KBM-7 (cell line): ENCODE measurements around the gene MYL10.
"Not testable (repeated sequence)": the region's sequence is repeated elsewhere in the genome, so short reads cannot be mapped to it uniquely, and the experiment has no call there.

Source experiments
- DNase-seq: peaks from one replicate; pipeline ENCODE4 v3.0.0-alpha.2; 2015
- in situ Hi-C: fragments of 300-500 bp; cut with MboI; formaldehyde crosslinking; loops from 2 replicates; pipeline ENCODE4 v1.14.3; 2020; ENCODE audit warnings: low sequenced_read_pairs, low pct_unique_long_range_greater_than_20kb, mixed read lengths

MYL10 gene

DNA sequence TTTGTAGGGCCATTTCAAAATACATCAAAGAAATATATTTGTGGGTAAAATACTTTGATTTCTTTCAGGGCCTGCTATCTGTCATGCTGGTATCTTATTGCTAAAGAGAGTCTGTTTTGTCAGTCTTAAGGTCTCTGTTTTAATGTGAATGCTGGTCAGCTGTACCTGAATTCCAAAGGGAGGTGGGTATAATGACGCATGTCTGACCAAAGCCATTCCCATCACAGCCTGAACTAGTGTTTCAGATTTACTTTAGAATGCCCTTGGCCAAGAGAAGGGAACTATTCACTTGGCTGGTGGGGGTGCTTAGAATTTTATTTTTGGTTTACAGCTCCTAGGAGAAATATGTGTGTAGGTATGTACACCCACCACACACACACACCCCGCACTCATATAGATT, 30.6 kb upstream of the MYL10 start:
- in situ Hi-C loops: no loop called here
- DNase-seq: no peak

DNA sequence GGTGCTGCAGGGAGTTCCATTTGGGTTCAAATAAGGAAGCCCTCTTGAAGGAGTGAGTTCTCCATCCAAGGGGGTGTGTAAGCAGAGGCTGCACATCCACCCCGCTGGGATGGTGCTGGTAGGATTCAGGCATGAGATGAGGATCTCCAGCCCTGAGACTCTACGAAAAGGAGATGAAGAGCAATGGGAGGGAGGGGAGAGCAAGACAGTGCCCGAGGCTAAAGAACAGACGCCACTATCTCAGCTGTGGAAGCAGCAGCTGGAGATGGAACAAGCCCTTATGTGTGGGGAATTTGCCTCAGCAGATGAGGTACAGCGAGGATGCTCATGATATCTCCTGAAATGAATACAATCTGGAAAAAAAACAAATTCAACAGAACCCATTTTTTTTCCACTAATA, 28.1 kb upstream of the MYL10 start:
- in situ Hi-C loops: no loop called here
- no peak for DNase-seq

DNA sequence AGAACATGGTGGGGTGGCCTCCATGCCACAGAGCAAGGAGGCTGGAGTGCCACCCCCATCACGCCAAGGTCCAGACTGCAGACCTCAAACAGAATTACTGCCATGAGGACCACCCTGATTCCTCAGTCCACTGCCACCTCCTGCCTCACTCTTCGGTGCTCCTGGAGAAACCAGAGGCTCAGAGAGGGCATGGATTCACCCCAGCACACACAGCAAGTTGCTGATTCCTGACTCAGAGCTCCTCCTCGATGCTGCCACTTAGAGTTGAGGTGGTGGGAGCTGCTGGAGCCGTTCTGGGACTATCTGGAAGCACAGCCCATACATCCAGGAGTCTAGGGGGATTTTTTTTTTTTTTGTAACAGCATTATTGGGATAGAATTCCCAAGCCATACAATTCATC, 22.0 kb upstream of the MYL10 start:
- no peak for DNase-seq
- in situ Hi-C loops: no loop called here

DNA sequence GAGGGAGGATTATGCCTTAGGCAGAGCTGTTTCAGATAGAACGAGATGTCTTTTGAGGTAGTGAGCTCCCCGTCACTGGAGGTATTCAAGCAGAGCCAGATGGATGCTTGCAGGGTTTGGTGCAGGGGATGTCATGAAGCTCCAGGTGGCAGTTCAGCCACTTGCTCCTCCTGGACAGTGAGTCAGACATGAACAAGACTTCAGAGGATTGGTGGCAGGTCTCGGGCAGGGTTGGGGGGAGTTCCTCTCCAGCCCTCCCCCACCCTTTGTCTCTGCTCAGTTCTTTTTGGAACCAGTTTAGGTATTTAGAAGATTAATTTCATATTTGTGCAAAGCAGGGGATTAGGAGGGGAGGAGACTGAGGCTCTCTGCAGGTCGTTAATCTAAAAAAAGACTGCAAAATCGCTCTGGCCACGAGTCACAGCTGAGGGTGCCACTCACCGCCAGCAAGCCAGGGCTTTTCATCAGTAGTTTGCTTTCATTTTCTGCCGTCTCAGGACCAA, 21.5 kb upstream of the MYL10 start:
- in situ Hi-C loops: no loop called here
- no peak for DNase-seq

DNA sequence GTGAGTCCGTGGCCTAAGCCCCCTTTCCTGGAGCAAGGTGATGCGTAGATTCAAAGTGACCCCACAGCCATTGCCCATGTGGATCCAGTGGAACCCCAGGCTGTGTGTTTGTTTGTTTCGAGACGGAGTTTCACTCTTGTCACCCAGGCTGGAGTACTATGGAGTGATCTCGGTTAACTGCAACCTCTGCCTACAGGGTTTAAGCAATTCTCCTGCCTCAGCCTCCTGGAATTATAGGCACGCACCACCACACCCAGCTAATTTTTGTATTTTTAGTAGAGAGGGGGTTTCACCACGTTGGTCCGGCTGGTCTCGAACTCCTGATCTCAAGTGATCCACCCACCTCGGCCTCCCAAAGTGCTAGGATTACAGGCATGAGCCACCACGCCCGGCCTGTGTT, 18.8 kb upstream of the MYL10 start:
- in situ Hi-C loops, DNase-seq: not testable (repeated sequence)

DNA sequence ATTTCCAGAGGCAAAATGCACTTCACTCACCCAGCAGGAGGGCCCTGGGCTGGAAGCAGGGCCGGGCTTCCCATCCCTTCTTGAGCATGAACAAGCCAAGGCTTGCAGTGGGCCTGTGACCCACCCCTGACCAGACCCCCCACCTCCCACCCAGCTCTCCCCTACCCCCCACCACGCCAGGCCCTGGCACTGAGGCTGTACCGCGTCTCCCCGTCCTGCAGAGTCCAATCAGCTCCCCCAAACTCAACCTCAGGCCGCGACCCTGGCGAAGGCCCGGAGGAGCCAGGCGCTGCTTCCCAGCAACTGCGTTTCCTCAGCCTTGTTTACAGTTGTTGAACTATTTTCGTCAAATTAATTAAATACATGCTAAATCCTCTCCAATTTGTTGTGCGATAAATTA, 16.9 kb upstream of the MYL10 start:
- in situ Hi-C loops: no loop called here
- DNase-seq: no peak

DNA sequence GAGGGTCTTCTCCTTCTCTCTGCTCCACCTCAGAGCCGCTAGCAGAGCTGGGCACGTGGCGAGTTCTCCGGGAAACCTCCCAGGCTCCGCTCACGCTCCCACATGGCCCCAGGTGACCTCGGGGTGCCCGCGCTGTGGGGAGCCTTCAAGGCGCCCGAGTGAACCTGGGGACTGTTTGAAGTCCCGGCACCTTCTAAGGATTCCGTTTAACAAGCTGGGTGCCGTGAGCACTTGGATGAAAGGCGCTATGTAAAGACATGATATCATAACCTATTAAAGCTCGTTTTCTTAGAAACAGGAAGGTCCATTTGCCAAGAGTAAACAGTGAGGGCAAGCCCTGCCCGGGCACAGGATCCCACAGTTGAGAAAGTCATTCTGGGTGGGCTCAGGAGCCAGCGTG, 15.8 kb upstream of the MYL10 start:
- no peak for DNase-seq
- in situ Hi-C loops: no loop called here

DNA sequence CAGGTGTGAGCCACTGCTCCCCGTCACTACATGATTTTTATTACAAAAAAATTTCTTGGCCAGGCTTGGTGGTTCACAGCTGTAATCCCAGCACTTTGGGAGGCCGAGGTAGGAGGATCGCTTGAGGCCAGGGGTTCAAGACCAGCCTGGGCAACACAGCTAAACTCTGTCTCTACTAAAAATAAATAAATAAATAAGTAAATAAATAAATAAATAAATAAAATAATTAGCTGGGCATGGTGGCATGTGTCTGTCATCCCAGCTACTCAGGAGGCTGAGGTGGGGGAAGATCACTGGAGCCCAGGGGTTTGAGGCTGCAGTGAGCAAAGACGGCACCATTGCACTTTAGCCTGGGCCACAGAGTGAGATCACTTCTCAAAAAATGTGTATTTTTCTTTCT, 10.0 kb upstream of the MYL10 start:
- not testable (repeated sequence) for DNase-seq

DNA sequence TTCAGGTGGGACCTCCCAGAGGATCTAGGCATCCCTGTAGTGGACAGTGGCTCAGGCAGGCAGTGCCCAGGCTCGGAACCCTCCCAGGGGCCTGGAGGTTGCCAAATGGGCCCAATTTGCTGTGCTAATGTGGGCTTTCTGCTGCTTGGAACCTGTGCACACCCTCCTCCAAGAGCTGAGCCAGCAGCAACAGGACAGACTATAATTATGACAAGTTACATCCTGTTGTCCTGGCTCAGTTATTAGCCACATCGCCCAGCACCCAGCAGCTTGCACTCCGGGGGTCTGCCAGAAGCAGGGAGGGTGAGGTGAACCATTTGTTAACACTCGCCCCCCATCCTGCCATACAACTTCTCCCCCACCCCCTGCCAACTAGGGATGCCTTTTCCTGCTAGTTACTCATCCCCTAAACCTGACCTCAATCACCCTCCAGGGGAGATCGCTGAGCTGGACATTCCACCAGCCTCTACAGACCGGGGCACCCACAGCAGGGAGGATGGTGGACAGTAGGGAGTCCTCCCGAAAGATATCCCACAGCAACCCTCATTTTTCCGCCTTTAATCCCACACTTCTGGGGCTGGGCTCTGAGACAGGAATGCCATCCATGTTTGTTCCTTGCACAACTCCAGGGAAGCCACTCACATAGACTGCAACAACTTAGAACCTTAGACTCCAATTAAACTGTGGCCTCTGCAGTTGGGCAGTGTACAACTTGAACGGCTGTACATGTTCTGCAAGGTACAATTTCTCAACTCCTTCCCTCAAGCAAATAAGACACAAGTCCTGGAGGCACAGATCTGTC, 7.9 kb upstream of the MYL10 start:
- DNase-seq: no peak
- in situ Hi-C loops: no loop called here

More for the DNA sequence above, 10.0 kb upstream of the MYL10 start:
- in situ Hi-C loops: not testable (repeated sequence)

DNA sequence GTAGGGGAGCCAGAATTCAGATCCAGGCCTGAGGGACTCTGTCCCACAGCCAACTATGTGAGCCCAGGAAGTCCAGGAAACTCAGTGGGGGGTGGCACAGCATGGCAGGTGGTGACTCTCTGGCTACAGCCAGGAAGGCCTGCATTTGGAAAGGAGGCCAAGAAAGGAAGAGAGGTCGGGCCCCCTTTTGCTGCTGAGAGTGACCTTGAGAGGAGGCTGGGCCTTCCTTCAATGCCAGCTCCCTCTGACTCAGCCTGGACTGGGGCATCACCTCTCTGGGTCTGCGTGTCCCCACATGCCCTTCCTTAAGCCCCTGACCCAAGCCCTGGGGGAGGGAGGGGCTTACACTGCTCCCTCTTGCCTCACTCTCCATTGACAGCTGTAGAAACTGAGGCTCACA, 6.4 kb upstream of the MYL10 start:
- in situ Hi-C loops: no loop called here
- DNase-seq: no peak

DNA sequence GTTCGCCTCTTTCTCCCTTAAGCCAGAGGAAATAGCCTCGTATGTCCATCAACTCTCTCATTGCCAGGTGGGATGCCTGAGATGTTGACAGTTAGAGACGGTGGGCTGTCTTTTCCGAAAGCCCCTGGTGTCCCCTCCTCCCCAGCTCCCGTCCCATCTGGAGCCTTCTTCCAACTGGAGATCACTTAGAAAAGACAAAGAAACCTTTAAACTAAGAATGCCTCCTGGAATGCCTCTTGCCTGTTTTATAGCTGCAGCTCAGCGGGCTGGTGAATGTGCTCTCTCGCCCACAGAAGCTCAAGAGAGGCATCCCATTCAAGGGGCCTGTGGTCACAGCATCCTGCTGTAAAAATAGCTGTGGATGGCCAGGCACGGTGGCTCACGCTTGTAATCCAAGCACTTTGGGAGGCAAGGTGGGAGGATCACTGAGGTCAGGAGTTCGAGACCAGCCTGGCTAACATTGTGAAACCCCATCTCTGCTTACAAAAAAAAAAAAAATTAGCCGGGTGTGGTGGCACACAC, 5.2 kb upstream of the MYL10 start:
- in situ Hi-C loops: no loop called here

DNA sequence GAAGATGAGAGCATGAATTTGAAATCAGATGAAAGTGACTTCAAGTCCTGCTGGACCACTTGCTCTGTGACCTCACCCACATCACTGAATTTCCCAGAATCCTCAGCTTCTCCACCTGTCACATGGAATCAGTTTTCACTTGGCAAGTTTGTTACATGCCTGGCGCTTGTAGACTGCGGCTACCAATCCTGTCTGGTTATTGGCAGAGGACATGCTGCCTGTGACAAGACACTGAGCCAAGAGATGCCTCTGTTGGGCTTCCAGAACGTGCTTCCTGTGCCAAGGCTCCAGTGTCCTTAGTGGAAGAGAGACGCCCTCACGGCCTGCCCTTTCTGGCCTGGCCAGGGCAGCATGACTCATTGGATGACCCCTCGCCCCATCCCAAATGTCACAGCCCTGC, 4.4 kb upstream of the MYL10 start:
- in situ Hi-C loops: no loop called here
- DNase-seq: no peak

More for the DNA sequence above, 5.2 kb upstream of the MYL10 start:
- DNase-seq: no peak

DNA sequence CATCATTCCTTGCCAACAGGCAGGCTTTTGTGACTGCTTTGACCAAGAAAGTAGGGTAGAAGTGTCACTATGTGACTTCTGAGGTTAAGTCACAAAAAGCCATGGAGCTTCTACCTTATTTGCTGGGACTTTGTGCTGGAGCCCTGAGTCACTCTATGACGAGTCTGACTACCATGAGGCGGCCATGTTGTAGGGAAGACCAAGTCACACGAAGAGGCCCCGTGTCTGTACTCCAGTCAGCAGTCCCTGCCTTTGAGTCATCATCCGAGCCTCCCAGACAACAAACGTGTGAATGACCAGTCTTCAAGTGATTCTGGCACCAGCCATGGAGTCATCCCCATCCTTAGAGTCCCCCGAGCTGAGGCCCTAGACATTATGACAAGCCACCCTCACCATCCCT, 3.5 kb upstream of the MYL10 start:
- DNase-seq: no peak
- in situ Hi-C loops: no loop called here

DNA sequence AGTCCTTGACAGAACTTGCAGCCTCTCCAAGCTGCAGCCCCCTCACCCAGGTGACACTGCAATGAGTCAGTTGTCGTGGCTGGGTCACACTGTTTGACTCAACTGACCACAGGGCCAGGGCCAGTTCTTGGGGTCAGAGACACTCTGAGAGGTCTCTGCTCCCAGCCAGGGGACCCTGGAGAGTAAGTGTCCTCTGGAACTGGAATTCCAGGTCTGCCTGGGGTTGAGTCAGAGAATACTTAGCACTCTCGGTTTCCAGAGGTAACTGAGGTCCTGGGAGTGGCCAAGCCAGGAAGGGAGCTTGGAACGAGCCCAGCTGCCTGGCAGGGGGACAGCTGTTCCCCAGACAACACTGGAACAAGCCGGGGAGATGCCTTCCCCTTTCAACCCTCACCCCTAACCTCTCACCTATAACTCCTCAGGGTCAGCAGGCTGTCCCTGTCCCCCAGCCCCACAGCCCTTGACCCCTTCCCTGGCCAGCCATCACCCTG, 2.2 kb upstream of the MYL10 start:
- in situ Hi-C loops: no loop called here
- DNase-seq: no peak

DNA sequence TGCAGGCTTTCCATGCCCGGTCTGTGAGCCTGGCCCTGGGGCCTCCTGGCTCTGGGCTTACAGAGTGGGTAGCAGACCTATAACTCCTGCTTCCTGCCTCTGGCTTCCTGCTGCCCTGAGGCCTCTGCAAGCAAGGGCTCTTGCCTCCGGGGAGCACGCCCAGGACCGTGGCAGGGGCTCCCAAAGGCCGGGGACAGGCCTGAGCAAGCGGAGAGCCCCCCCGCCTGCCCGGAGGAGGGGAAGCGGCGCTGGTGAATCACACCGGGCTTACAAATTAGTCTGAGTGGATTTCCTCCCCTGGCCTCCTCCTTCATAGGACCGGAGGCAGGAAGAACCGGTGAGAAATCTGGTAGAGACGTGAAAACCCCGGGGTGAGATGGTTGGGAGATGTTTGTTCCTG, 1.5 kb upstream of the MYL10 start:
- in situ Hi-C loops: no loop called here
- no peak for DNase-seq

DNA sequence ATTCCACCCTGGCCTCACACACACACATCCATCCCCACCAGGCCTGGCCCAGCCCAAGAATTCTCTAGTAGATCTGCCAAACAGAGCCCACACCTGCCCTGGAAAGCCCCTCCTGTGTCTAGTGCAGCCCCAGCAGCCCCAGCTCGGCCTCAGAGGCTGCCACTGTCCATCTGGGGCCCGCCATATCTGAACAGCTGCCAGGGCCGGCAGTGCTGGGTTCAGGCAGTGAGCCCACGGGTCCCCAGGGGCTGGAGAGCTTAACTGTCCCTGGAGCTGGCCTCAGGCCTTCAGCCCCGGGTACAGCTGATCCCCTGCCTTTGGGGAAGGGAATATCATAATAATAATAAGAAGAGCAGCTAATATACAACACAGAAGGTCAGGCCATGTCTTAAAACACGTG, 574 bp downstream of the MYL10 start:
- no peak for DNase-seq
- in situ Hi-C loops: no loop called here

DNA sequence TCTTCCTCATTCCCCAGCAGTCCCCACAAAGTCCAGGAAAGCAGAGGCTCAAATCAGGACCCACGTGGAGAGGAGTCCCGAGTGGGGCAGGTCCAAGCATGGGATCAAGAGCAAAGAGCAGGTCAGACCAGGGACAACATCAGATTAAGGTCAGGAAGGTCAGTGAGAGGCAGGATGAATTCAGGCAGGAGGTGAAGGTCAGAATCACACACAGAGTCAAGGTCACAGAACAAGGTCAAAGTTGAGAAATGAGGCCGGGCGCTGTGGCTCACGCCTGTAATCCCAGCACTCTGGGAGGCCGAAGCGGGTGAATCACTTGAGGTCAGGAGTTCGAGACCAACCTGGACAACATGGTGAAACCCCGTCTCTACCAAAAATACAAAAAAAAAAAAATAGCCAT, 2.3 kb downstream of the MYL10 start:
- in situ Hi-C loops: no loop called here
- DNase-seq: no peak

DNA sequence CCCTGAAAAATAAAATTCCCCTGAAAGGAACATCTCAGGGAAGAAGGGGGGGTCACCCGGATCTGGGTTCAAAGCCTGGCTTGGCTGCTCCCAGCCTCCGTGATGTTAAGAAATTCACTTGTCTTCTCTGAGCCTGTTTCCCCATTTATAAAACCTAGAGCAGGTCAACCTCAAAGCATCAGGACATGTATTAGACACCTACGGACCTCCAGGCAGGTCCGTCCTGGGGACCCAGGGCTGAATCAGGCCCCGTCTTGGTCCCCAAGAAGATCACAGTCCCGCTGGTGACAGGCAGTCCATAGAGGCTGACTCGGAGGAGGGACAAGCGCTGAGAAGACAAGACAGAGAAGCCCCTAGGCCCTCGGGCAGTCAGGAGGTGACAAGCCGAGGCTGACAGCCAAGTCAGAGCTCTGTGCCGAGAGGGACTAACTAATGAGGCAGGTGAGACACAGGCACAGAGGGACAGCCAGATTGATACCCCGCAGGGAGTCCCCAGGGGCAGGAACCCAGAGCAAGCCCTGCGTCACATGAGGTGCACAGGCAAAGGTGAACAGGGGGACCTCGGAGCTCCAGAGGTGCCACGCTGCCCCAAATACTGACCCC, 2.9 kb downstream of the MYL10 start:
- no peak for DNase-seq
- in situ Hi-C loops: no loop called here

DNA sequence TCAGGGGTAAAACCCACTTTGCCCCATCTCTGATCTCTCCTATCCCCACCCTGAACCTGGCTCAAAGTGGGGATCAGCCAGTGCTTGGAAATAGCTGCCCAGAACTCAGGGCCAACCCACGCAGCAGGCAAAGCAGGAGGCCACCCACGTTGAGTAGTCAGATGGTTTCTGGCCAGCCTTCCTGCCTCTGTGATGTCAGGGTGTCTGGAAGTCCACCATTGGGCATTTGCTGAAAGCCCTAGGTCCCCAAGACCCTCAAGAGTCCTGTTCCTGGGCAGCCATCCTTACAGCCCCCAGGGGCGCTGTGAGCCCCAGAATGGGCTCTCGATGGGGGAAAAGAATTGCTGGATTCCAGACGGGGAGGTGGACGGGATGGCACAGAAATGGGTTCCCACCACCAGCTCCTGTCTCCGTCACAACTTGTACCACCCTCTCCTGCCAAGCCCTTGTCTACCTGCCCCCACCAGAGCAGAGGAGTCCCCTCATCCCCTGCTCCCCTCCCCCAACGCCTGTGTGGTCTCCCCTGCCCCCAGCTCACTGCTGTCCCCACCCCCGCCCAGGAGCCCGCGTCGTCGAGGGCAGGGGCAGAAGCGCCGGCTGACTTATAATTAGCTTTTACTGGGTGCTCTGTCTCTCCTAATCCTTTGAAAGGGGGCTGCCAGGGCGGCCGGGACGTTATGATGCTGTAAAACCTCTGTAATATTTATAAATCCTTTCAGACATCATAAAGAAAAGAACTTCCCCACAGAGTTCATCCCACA, 3.9 kb downstream of the MYL10 start:
- in situ Hi-C loops: no loop called here
- no peak for DNase-seq
